ENCODE measurements around the gene DSTYK. TPM values are rescaled to one million over a fixed set of nuclear protein-coding genes. Genes with fewer than 3 reads are reported as not detected.

The DSTYK gene
- total RNA-seq, 4 donors from 2014 or later: 15.1 to 18.7 (median 16.2) TPM

DNA sequence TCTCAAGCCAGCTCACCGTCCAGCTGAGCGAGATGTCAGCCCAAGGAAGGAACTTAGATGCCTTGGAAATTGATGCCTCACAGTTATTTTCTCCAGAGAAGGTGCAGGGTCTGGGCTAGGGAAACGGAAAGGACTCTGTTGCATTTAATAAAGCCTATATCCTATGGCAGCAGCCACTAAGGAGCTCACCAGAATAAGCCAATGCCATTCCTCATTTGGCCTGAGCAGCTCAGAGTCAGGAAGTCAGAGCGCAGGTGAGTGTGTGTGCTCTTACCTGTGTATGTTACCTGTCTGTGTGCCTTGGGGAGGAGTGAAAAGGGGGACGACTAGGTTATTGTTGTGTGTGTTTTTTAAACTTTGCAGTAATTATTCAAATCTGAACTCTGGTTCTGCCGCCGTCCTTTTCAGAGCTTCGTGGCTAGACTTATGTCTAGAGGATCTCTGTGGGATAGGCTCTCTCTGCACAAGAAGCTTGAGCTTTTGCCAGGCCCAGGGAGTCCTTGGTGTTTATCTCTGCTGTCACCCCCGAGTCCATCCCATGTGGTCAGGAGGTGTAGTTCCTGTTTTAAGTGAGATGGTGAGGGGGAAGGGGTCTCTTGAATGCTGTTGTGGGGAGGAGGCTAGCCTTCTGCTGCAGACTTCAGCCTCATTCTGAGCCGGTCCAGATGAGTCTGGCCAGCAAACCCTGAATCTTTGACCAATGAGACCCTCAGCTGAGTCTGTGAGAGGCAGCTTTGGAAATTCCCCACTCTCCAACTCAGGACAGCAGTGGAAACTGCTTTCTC is 18.6 kb upstream of the DSTYK start:
- ATAC-seq: no peak
- no peaks in the 10 kb centered on the region for H3K27me3 ChIP-seq
- no peaks in the 10 kb centered on the region for H3K36me3 ChIP-seq
- peak overlapping the region in 3 of 4 donors; percentile 35 to 68 (median 56) for H3K27ac ChIP-seq
- 35 to 53% methylated on average over 5 to 6 of the region's 10 CpGs for WGBS, 2 donors (ENCODE audit: low coverage in 1 of 2)
- H3K9me3 ChIP-seq: no peaks in the 10 kb centered on the region
- H3K4me3 ChIP-seq: peak overlapping the region in 1 of 2 donors; percentile 70
- no peak for TF ChIP-seq POLR2A (IDR thresholded peaks at IDR 0.05)
- no peak for TF ChIP-seq EP300 (IDR thresholded peaks at IDR 0.05)
- no peak for TF ChIP-seq POLR2AphosphoS5 (IDR thresholded peaks at IDR 0.05)
- TF ChIP-seq, protein P1, sequence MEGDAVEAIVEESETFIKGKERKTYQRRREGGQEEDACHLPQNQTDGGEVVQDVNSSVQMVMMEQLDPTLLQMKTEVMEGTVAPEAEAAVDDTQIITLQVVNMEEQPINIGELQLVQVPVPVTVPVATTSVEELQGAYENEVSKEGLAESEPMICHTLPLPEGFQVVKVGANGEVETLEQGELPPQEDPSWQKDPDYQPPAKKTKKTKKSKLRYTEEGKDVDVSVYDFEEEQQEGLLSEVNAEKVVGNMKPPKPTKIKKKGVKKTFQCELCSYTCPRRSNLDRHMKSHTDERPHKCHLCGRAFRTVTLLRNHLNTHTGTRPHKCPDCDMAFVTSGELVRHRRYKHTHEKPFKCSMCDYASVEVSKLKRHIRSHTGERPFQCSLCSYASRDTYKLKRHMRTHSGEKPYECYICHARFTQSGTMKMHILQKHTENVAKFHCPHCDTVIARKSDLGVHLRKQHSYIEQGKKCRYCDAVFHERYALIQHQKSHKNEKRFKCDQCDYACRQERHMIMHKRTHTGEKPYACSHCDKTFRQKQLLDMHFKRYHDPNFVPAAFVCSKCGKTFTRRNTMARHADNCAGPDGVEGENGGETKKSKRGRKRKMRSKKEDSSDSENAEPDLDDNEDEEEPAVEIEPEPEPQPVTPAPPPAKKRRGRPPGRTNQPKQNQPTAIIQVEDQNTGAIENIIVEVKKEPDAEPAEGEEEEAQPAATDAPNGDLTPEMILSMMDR (IDR thresholded peaks at IDR 0.05): no peak
- H3K4me1 ChIP-seq: peaks cover 2 to 43% (median 8%) of the 10 kb centered on the region in 3 donors

DNA sequence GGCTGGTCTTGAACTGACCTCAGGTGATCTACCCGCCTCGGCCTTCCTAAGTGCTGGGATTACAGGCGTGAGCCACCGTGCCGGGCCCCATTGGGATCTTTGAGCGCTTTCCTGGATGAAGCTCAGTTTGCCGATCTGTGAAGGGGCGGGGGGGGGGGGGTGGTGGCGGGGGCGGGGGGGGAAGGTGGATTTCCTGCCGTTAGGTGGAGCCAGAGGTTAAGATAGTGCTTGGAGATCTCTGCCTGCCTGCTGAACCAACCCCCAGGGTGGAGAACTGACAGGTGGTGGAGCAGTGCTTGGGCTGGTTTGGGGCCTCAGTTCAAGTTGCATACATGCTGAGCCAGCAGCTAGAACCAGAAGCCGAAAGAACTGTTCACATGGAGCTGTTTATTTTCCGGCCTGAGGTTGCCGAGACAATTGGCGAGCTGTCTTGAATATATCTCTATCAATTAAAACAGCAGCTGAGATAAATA is 17.9 kb upstream of the DSTYK start:
- H3K4me3 ChIP-seq: peak overlapping the region; percentile 53 to 70
- peak overlapping the region in 3 of 4 donors; percentile 56 to 68 (median 63) for H3K27ac ChIP-seq
- no peaks in the 10 kb centered on the region for H3K9me3 ChIP-seq
- TF ChIP-seq, protein P1 (IDR thresholded peaks at IDR 0.05): peak in 1 of 4 experiments; percentile 67
- no peak for TF ChIP-seq EP300 (IDR thresholded peaks at IDR 0.05)
- no peaks in the 10 kb centered on the region for H3K36me3 ChIP-seq
- no peaks in the 10 kb centered on the region for H3K27me3 ChIP-seq
- ATAC-seq: peak; percentile 67
- WGBS, 2 donors (ENCODE audit: low coverage in 1 of 2): 0% methylated on average over 2 to 3 of the region's 15 CpGs
- peaks cover 0 to 37% (median 5%) of the 10 kb centered on the region in 3 donors for H3K4me1 ChIP-seq

DNA sequence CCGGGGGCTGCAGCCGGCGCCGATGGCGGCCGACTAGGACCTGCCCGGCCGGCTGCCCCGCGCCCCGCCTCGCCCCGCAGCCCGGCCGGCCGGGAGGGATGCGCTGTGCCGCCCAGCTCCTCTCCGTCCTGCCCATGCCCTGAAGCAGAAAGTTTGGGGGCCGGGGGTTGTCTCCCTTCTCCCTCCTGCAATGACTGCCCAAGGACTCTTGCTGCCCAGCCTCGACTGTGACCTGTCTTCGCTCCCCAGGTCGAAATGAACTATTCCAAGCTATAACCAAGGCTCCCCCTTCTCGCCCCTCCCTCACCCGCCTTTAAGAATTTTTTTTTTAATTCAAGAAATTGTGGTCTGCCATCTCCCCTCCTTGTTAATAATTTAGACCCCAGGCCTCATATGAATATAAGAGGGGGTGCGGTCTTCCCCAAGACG is 16.6 kb upstream of the DSTYK start:
- WGBS, 2 donors (ENCODE audit: low coverage in 1 of 2): 0 to 4% methylated on average over 1 to 7 of the region's 27 CpGs
- ATAC-seq: peak; percentile 40
- Histone ChIP-seq H3K27me3 (no peaks in the 10 kb centered on the region), H3K4me1 (peaks cover 0 to 37% (median 5%) of the 10 kb centered on the region in 3 donors), H3K27ac (peak overlapping the region in 3 of 4 donors; percentile 62 to 68 (median 63)), H3K4me3 (peak overlapping the region; percentile 53 to 70), H3K36me3 (no peaks in the 10 kb centered on the region), H3K9me3 (no peaks in the 10 kb centered on the region)
- TF ChIP-seq POLR2A (IDR thresholded peaks at IDR 0.05): no peak
- TF ChIP-seq EP300 (IDR thresholded peaks at IDR 0.05): no peak
- TF ChIP-seq POLR2AphosphoS5 (IDR thresholded peaks at IDR 0.05): no peak
- TF ChIP-seq, protein P1 (IDR thresholded peaks at IDR 0.05): no peak

DNA sequence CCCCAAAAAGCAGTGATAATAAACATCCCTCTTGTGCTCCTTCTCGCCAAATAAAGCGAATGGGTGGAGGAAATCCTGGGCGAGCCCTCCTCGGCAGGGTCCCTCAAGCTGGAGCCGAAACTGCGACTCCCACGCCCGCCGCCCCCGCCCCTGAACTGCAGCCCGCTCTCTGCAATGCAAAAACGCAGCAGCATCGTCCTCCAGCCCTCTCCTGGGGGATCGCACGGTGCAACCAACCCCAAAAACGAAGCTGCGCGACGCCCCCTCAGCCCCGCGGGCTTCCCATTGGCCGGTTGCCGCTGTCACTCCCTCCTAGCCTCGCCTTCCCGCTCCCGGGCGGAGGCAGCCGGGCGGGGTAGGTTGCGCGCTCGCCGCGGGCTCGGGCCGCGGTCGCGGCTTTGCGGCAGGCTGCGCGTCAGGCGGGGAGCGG is 16.1 kb upstream of the DSTYK start, which contains the start of gene TMCC2:
TSS of gene TMCC2 (plus strand) at position 363 of the 430 bp plus-strand sequence. CDS start 619 bp downstream, outside the sequence.
- TF ChIP-seq, protein P1 (IDR thresholded peaks at IDR 0.05): no peak
- TF ChIP-seq POLR2AphosphoS5 (IDR thresholded peaks at IDR 0.05): peak; percentile 35
- no peak for TF ChIP-seq POLR2A (IDR thresholded peaks at IDR 0.05)
- WGBS, 2 donors (ENCODE audit: low coverage in 1 of 2): no CpG with 5 or more reads among the region's 44 CpGs
- Histone ChIP-seq H3K27ac (peak within 1 kb of the TSS in 3 of 4 donors; percentile 62 to 68 (median 63)), H3K36me3 (no peaks in the 10 kb centered on the region), H3K9me3 (no peaks in the 10 kb centered on the region), H3K4me3 (peak within 1 kb of the TSS; percentile 70 to 86), H3K4me1 (peaks cover 0 to 37% (median 5%) of the 10 kb centered on the region in 3 donors), H3K27me3 (no peaks in the 10 kb centered on the region)
- peak; percentile 97 for ATAC-seq
